ENCODE data around the gene TRPT1. TPM values are rescaled to one million over a fixed set of nuclear protein-coding genes. Genes with fewer than 3 reads are reported as not detected.

Gene TRPT1
- total RNA-seq, 2 experiments from 2014 or later = 40.6 to 49.0 TPM

DNA sequence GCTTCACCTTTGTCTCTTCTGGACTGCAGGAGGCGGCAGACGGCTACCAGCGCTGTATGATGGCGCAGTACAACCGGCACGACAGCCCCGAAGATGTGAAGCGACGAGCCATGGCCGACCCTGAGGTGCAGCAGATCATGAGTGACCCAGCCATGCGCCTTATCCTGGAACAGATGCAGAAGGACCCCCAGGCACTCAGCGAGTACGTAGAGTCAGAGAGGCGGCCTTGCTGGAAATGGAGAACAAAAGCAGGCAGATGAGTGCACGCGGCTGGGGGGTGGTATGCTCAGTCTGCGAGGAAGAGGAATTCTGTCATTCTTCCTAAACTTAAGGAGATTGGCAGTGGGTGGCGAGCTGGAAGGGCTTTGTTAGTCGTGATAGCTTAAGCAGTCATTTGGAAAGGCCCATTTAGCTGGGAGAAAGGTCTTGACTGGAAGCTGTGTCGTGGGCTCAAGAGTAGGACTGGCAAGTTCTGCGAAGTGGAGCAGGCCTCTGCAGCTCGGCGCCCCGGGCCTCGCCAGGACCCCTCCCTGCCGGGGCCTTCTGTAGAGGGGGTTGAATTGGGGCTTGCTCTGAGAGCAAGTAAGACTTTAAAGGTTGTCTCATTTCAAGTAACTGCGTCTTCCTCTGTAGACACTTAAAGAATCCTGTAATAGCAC is 22.4 kb downstream of the TRPT1 start:
- CTCF ChIA-PET (ENCODE audit: unreplicated experiment) = interaction anchor here (1.0 kb wide), 1 partner anchor 39 kb away, joined by 3 read pairs; no protein-coding TSS in a partner anchor
- Histone ChIP-seq H3K9me2 (ENCODE audit: insufficient read depth, low read length) (no peaks in the 10 kb centered on the region), H3K9me3 (ENCODE audit: low read length) (no peaks in the 10 kb centered on the region), H3K36me3 (ENCODE audit: insufficient read depth, low read length) (peaks cover 77% of the 10 kb centered on the region), H4K20me1 (ENCODE audit: insufficient read depth, low read length) (no peaks in the 10 kb centered on the region), H3K4me2 (ENCODE audit: low read length) (no peak overlapping the region), H3K4me3 (ENCODE audit: low read depth, low read length, poor library complexity, severe bottlenecking) (no peak overlapping the region), H3K27ac (ENCODE audit: low read depth, low read length, poor library complexity, severe bottlenecking) (no peak overlapping the region), H3K4me1 (ENCODE audit: insufficient read depth, low read length, poor library complexity, severe bottlenecking) (peaks cover 32% of the 10 kb centered on the region), H2AFZ (ENCODE audit: low read length) (no peak overlapping the region), H3K79me2 (ENCODE audit: insufficient read depth, low read depth, low read length) (peaks cover 16% of the 10 kb centered on the region; the same call in 1 of the 2 replicates)
- intact Hi-C loops (cut with micrococcal nuclease; ENCODE audit: unreplicated experiment) = loop anchor here (1.0 to 5.0 kb wide), 3 partner anchors 66 to 101 kb away; partner anchors contain the start of gene GPR137
- BruUV-seq (replicated peaks) = no TSS peak
- TF ChIP-seq, protein P1, sequence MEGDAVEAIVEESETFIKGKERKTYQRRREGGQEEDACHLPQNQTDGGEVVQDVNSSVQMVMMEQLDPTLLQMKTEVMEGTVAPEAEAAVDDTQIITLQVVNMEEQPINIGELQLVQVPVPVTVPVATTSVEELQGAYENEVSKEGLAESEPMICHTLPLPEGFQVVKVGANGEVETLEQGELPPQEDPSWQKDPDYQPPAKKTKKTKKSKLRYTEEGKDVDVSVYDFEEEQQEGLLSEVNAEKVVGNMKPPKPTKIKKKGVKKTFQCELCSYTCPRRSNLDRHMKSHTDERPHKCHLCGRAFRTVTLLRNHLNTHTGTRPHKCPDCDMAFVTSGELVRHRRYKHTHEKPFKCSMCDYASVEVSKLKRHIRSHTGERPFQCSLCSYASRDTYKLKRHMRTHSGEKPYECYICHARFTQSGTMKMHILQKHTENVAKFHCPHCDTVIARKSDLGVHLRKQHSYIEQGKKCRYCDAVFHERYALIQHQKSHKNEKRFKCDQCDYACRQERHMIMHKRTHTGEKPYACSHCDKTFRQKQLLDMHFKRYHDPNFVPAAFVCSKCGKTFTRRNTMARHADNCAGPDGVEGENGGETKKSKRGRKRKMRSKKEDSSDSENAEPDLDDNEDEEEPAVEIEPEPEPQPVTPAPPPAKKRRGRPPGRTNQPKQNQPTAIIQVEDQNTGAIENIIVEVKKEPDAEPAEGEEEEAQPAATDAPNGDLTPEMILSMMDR (conservative IDR thresholded peaks at IDR 0.05; ENCODE audit: low read length) = no peak
- no peak for TF ChIP-seq EZH2phosphoT487 (IDR thresholded peaks at IDR 0.05; ENCODE audit: borderline replicate concordance, low read depth, low read length)
- POLR2A ChIA-PET = interaction anchor here (1.1 to 4.2 kb wide), 2 partner anchors 18 to 20 kb away, joined by 4 to 28 read pairs; partner anchors contain the start of gene STIP1
- DNase-seq (ENCODE audit: low spot score) = no peak

DNA sequence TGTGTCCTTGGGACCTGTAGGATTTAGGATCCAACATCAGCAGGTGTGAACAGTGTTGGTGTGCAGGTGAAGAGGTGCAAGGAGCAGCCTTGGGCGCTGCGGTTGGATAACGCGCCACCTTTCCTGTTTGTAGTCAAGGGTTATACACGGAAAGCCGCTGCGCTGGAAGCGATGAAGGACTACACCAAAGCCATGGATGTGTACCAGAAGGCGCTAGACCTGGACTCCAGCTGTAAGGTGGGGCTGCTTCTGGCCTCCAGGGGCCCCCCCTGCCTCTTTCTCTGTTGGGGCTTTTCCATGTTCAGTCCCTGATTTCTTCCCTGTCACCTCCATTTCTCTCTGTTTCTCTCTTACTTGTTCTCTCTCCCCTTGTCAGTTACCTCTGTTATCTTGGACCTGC is 23.0 kb downstream of the TRPT1 start:
- BruUV-seq (replicated peaks) = no TSS peak
- Histone ChIP-seq H3K4me1 (ENCODE audit: insufficient read depth, low read length, poor library complexity, severe bottlenecking) (peaks cover 27% of the 10 kb centered on the region), H2AFZ (ENCODE audit: low read length) (no peak overlapping the region), H3K4me3 (ENCODE audit: low read depth, low read length, poor library complexity, severe bottlenecking) (no peak overlapping the region), H4K20me1 (ENCODE audit: insufficient read depth, low read length) (no peaks in the 10 kb centered on the region), H3K79me2 (ENCODE audit: insufficient read depth, low read depth, low read length) (peaks cover 10% of the 10 kb centered on the region; the same call in 1 of the 2 replicates), H3K36me3 (ENCODE audit: insufficient read depth, low read length) (peaks cover 71% of the 10 kb centered on the region), H3K27ac (ENCODE audit: low read depth, low read length, poor library complexity, severe bottlenecking) (no peak overlapping the region), H3K9me3 (ENCODE audit: low read length) (no peaks in the 10 kb centered on the region), H3K4me2 (ENCODE audit: low read length) (no peak overlapping the region), H3K9me2 (ENCODE audit: insufficient read depth, low read length) (no peaks in the 10 kb centered on the region)
- DNase-seq (ENCODE audit: low spot score) = no peak
- ChIA-PET CTCF (ENCODE audit: unreplicated experiment) (no interaction called here), POLR2A (no interaction called here)
- TF ChIP-seq, protein P1 (conservative IDR thresholded peaks at IDR 0.05; ENCODE audit: low read length) = no peak
- TF ChIP-seq EZH2phosphoT487 (IDR thresholded peaks at IDR 0.05; ENCODE audit: borderline replicate concordance, low read depth, low read length) = no peak
- intact Hi-C loops (cut with micrococcal nuclease; ENCODE audit: unreplicated experiment) = loop anchor here (5.0 kb wide), 1 partner anchor 84 kb away; the partner anchor contains the start of gene GPR137

DNA sequence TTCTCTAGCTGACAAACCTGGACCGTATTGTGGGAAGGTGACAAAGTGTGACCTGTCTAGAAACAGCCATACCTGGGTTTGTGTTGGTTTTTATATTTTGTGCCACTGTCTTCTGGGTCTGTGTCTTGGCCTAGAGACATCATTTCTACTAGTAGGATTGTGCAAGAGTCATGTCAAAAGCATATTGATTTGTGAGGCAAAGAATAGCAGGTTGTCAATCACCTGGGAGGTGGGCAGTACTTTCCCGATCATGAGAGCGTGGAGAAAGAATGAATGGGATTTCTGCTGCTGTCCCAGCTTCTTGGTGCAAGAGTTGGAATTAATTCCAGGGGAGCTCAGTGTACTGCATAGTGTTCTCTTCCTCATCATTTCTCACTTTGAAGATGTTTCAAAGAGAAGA is 24.4 kb downstream of the TRPT1 start:
- Histone ChIP-seq H3K4me3 (ENCODE audit: low read depth, low read length, poor library complexity, severe bottlenecking) (no peak overlapping the region), H4K20me1 (ENCODE audit: insufficient read depth, low read length) (no peaks in the 10 kb centered on the region), H3K4me2 (ENCODE audit: low read length) (no peak overlapping the region), H3K9me2 (ENCODE audit: insufficient read depth, low read length) (no peaks in the 10 kb centered on the region), H3K4me1 (ENCODE audit: insufficient read depth, low read length, poor library complexity, severe bottlenecking) (peaks cover 24% of the 10 kb centered on the region), H2AFZ (ENCODE audit: low read length) (no peak overlapping the region), H3K79me2 (ENCODE audit: insufficient read depth, low read depth, low read length) (peaks cover 4% of the 10 kb centered on the region; the same call in 1 of the 2 replicates), H3K27ac (ENCODE audit: low read depth, low read length, poor library complexity, severe bottlenecking) (no peak overlapping the region), H3K9me3 (ENCODE audit: low read length) (no peaks in the 10 kb centered on the region), H3K36me3 (ENCODE audit: insufficient read depth, low read length) (peaks cover 61% of the 10 kb centered on the region)
- DNase-seq (ENCODE audit: low spot score) = no peak
- TF ChIP-seq EZH2phosphoT487 (IDR thresholded peaks at IDR 0.05; ENCODE audit: borderline replicate concordance, low read depth, low read length) = no peak
- TF ChIP-seq, protein P1 (conservative IDR thresholded peaks at IDR 0.05; ENCODE audit: low read length) = no peak
- ChIA-PET POLR2A (no interaction called here), CTCF (ENCODE audit: unreplicated experiment) (no interaction called here)
- no TSS peak for BruUV-seq (replicated peaks)
- intact Hi-C loops (cut with micrococcal nuclease; ENCODE audit: unreplicated experiment) = loop anchor here (5.0 kb wide), 1 partner anchor 86 kb away; the partner anchor contains the start of gene GPR137
